ENCODE results near the gene DDX46. TPM values are rescaled to one million over a fixed set of nuclear protein-coding genes. Genes with fewer than 3 reads are reported as not detected.
"Not testable (repeated sequence)": the region's sequence is repeated elsewhere in the genome, so short reads cannot be mapped to it uniquely, and the experiment has no call there.

Gene DDX46
- total RNA-seq, 2 experiments from 2014 or later, result 47.1 to 78.8 TPM

DNA sequence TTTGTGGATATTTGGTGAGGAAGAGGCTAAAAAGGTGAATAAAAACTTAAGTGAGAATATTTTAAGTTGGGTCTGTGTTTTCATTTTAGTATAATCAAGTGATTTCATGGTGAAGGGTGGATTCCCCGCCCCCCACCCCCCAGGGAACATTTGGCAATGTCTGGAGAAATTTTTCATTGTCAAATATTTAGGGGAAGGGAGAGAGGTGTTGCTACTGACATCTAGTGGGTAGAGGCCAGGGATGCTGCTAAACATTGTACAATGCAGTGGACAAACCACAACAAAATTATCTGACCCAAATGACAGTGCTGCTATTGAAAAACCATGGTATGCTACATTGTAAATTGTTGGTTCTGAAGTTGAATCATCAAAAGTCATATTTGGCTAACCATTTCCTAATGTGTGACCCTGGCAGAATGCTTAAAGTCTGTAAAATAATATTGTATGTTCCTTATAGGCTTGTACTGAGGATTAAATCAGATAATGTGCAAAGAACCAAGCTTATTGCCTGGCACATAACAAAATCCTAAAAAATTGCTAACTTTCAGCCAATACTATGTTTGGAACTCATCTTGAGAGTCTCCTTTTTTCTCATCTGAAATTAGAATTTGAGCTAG is 92.8 kb downstream of the DDX46 start:
- no peaks in the 10 kb centered on the region for H3K9me3 ChIP-seq (ENCODE audit: low read length)
- peaks cover 69% of the 10 kb centered on the region for H3K36me3 ChIP-seq (ENCODE audit: insufficient read depth, low read length)
- H2AFZ ChIP-seq (ENCODE audit: low read length), result no peak overlapping the region
- peak; percentile 37 for DNase-seq (ENCODE audit: low spot score)
- ChIA-PET CTCF (ENCODE audit: unreplicated experiment) (no interaction called here), POLR2A (interaction anchor here (0.7 to 1.8 kb wide), 6 partner anchors 9 to 406 kb away, joined by 3 to 8 read pairs (median 3); no protein-coding TSS in a partner anchor)
- H4K20me1 ChIP-seq (ENCODE audit: insufficient read depth, low read length), result 0 out of 2 replicates have a peak, but pooled peaks cover 4% of the 10 kb centered on the region
- peaks cover 40% of the 10 kb centered on the region for H3K79me2 ChIP-seq (ENCODE audit: insufficient read depth, low read depth, low read length)
- BruUV-seq (replicated peaks), result no TSS peak
- intact Hi-C loops (cut with micrococcal nuclease; ENCODE audit: unreplicated experiment), result loop anchor here (2.0 kb wide), 1 partner anchor 113 kb away; the partner anchor contains the start of gene CAMLG
- TF ChIP-seq, protein P1, sequence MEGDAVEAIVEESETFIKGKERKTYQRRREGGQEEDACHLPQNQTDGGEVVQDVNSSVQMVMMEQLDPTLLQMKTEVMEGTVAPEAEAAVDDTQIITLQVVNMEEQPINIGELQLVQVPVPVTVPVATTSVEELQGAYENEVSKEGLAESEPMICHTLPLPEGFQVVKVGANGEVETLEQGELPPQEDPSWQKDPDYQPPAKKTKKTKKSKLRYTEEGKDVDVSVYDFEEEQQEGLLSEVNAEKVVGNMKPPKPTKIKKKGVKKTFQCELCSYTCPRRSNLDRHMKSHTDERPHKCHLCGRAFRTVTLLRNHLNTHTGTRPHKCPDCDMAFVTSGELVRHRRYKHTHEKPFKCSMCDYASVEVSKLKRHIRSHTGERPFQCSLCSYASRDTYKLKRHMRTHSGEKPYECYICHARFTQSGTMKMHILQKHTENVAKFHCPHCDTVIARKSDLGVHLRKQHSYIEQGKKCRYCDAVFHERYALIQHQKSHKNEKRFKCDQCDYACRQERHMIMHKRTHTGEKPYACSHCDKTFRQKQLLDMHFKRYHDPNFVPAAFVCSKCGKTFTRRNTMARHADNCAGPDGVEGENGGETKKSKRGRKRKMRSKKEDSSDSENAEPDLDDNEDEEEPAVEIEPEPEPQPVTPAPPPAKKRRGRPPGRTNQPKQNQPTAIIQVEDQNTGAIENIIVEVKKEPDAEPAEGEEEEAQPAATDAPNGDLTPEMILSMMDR (conservative IDR thresholded peaks at IDR 0.05; ENCODE audit: low read length), result peak; percentile 82
- TF ChIP-seq EZH2phosphoT487 (IDR thresholded peaks at IDR 0.05; ENCODE audit: borderline replicate concordance, low read depth, low read length), result no peak
- no peak overlapping the region for H3K4me2 ChIP-seq (ENCODE audit: low read length)
- H3K9me2 ChIP-seq (ENCODE audit: insufficient read depth, low read length), result no peaks in the 10 kb centered on the region
- H3K4me3 ChIP-seq (ENCODE audit: low read depth, low read length, poor library complexity, severe bottlenecking), result no peak overlapping the region
- peaks cover 9% of the 10 kb centered on the region for H3K4me1 ChIP-seq (ENCODE audit: insufficient read depth, low read length, poor library complexity, severe bottlenecking)
- H3K27ac ChIP-seq (ENCODE audit: low read depth, low read length, poor library complexity, severe bottlenecking), result no peak overlapping the region

DNA sequence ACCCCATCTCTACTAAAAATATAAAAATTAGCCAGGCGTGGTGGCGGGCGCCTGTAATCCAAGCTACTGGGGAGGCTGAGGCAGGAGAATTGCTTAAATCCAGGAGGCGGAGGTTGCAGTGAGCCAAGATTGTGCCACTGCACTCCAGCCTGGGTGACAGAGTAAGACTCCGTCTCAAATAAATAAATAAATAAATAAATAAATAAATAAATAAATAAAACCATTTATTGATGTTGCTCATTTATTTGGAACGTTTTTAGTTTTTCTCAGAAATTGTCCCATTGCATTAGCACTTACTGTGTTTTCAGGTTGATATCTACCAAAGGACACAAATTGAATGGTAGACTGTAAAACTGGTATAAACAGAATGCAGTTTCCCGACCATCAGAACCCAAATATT is 97.9 kb downstream of the DDX46 start:
- H4K20me1 ChIP-seq (ENCODE audit: insufficient read depth, low read length); CTCF ChIA-PET (ENCODE audit: unreplicated experiment); H2AFZ ChIP-seq (ENCODE audit: low read length); H3K27ac ChIP-seq (ENCODE audit: low read depth, low read length, poor library complexity, severe bottlenecking); DNase-seq (ENCODE audit: low spot score); intact Hi-C loops (cut with micrococcal nuclease; ENCODE audit: unreplicated experiment); H3K4me1 ChIP-seq (ENCODE audit: insufficient read depth, low read length, poor library complexity, severe bottlenecking); H3K9me2 ChIP-seq (ENCODE audit: insufficient read depth, low read length); H3K4me2 ChIP-seq (ENCODE audit: low read length); H3K4me3 ChIP-seq (ENCODE audit: low read depth, low read length, poor library complexity, severe bottlenecking); POLR2A ChIA-PET; H3K79me2 ChIP-seq (ENCODE audit: insufficient read depth, low read depth, low read length); BruUV-seq (replicated peaks); H3K9me3 ChIP-seq (ENCODE audit: low read length): not testable (repeated sequence)
- peaks cover 83% of the 10 kb centered on the region for H3K36me3 ChIP-seq (ENCODE audit: insufficient read depth, low read length)

DNA sequence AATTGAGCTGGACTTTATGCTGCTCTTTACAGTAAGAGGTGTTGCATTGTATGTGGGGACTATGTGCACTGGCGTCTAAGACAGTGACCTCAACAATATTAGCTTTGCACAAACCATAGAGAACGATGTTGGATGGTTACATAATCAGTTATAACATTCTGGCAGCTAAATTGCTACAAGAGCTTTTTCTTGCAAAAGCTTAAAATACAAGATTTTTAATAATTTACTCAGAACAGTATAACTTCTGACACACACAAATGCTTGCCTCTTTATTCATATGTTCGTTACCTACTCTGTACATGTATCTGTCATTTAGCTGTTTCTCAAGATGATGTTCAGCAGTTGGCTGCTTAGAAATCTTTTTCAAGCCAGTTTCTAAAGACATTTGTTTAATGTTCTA is 98.8 kb downstream of the DDX46 start:
- CTCF ChIA-PET (ENCODE audit: unreplicated experiment), result no interaction called here
- Histone ChIP-seq H4K20me1 (ENCODE audit: insufficient read depth, low read length) (0 out of 2 replicates have a peak, but pooled peaks cover 4% of the 10 kb centered on the region), H3K79me2 (ENCODE audit: insufficient read depth, low read depth, low read length) (peaks cover 2% of the 10 kb centered on the region; the same call in 1 of the 2 replicates), H3K36me3 (ENCODE audit: insufficient read depth, low read length) (peaks cover 75% of the 10 kb centered on the region), H3K4me1 (ENCODE audit: insufficient read depth, low read length, poor library complexity, severe bottlenecking) (no peaks in the 10 kb centered on the region), H3K9me3 (ENCODE audit: low read length) (no peaks in the 10 kb centered on the region), H3K4me2 (ENCODE audit: low read length) (no peak overlapping the region), H3K4me3 (ENCODE audit: low read depth, low read length, poor library complexity, severe bottlenecking) (no peak overlapping the region), H2AFZ (ENCODE audit: low read length) (no peak overlapping the region), H3K9me2 (ENCODE audit: insufficient read depth, low read length) (no peaks in the 10 kb centered on the region), H3K27ac (ENCODE audit: low read depth, low read length, poor library complexity, severe bottlenecking) (no peak overlapping the region)
- DNase-seq (ENCODE audit: low spot score), result no peak
- BruUV-seq (replicated peaks), result no TSS peak
- TF ChIP-seq EZH2phosphoT487 (IDR thresholded peaks at IDR 0.05; ENCODE audit: borderline replicate concordance, low read depth, low read length), result no peak
- TF ChIP-seq, protein P1 (conservative IDR thresholded peaks at IDR 0.05; ENCODE audit: low read length), result no peak
- POLR2A ChIA-PET, result interaction anchor here (0.6 to 1.7 kb wide), 3 partner anchors 10 to 26 kb away, joined by 5 to 6 read pairs (median 5); partner anchors contain the start of gene C5orf24
- intact Hi-C loops (cut with micrococcal nuclease; ENCODE audit: unreplicated experiment), result no loop called here
